Mucosa of stomach (tissue), 1 donor: ENCODE data around the gene PTGFR.

Experiments used
- H3K27me3 ChIP-seq: one replicate; pipeline ENCODE4 v1.7.0; 2013; ENCODE audit warnings: mild to moderate bottlenecking, low read length; ENCODE audit not compliant: control insufficient read depth, insufficient read depth
- H3K36me3 ChIP-seq: one replicate; pipeline ENCODE4 v1.7.0; 2013; ENCODE audit warnings: low read length; ENCODE audit not compliant: control insufficient read depth, insufficient read depth
- H3K4me1 ChIP-seq: one replicate; pipeline ENCODE4 v1.7.0; 2013; ENCODE audit warnings: mild to moderate bottlenecking, low read length; ENCODE audit not compliant: control insufficient read depth, insufficient read depth
- H3K4me3 ChIP-seq: one replicate; pipeline ENCODE4 v1.7.0; 2013; ENCODE audit warnings: low read length
- H3K9ac ChIP-seq: one replicate; pipeline ENCODE4 v1.7.0; 2013; ENCODE audit warnings: mild to moderate bottlenecking, low read length, moderate library complexity
- H3K9me3 ChIP-seq: one replicate; pipeline ENCODE4 v1.7.0; 2013; ENCODE audit warnings: mild to moderate bottlenecking, low read length, moderate library complexity; ENCODE audit not compliant: control insufficient read depth
- donor health status: Pancreatic carcinoma.

PTGFR gene

GRCh38 chr1:78560811-78561210 lies 70.0 kb downstream of the PTGFR start:
- H3K4me1 ChIP-seq = no peaks in the 10 kb centered on the region
- no peak overlapping the region for H3K9ac ChIP-seq
- H3K9me3 ChIP-seq = no peaks in the 10 kb centered on the region
- H3K4me3 ChIP-seq = no peak overlapping the region
- H3K36me3 ChIP-seq = no peaks in the 10 kb centered on the region
- H3K27me3 ChIP-seq = no peaks in the 10 kb centered on the region

DNA sequence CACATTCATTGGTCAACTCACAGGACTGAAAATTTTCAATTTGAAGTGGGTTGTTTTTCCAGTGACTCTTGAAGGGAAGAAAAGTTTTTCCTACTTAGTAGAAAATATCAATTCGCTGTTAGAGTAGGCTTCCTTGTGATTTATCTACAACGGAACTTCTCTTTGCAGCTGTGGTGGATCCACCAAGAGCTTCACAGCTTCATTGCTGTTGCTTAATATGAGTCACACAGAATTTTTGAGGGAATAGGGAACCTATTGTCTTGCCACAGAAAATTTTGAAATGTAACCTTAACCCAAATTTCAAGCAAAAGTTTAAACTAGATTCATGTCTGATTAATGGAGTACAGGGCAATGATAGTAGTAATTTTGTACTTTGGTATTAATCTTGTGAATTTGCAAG lies 71.1 kb downstream of the PTGFR start:
- no peak overlapping the region for H3K9ac ChIP-seq

DNA sequence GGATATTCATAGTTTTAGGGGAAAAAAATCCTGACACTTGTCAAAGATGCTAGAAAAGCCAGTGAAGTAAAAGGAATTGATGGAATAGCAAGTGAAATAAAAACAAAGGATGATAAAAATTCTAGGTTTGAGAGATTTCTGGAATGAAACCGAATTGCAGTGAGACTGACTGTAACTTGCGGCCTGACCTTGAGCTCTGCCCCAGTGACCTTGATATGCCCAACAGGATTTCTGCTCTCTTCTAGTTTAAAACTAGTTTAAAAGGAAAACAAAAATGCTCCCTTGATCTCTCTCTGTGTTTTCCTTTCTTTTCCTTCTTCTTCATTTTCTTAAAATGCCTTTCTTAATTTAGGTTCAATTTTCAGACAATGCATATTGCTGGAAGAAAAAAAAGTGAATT lies 74.6 kb downstream of the PTGFR start:
- H3K9me3 ChIP-seq = no peaks in the 10 kb centered on the region
- no peak overlapping the region for H3K9ac ChIP-seq
- no peaks in the 10 kb centered on the region for H3K27me3 ChIP-seq
- no peaks in the 10 kb centered on the region for H3K4me1 ChIP-seq
- no peaks in the 10 kb centered on the region for H3K36me3 ChIP-seq
- H3K4me3 ChIP-seq = no peak overlapping the region

More for the DNA sequence above, 71.1 kb downstream of the PTGFR start:
- Histone ChIP-seq H3K36me3 (no peaks in the 10 kb centered on the region), H3K4me1 (no peaks in the 10 kb centered on the region), H3K4me3 (no peak overlapping the region), H3K9me3 (no peaks in the 10 kb centered on the region), H3K27me3 (no peaks in the 10 kb centered on the region)

DNA sequence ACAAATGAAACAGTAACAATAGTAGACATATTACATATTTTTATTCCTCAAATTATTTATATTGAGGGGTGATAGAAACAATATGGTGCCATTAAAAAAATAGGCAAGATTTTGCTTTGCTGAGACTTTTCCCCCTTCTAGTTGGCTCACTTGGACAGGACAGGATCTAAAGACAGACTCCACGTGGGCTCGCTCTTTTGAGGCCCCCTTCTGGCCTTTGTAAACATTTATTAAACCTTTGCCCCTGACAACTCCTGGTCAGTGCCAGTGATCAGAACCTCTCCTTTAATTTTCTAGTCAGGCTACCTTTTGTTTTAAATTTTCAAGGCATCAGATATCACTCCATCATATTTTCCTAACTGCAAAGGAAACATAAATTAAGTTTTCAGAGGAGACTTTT lies 79.8 kb downstream of the PTGFR start:
- H3K4me3 ChIP-seq = no peak overlapping the region
- no peaks in the 10 kb centered on the region for H3K9me3 ChIP-seq
- no peaks in the 10 kb centered on the region for H3K27me3 ChIP-seq
- H3K4me1 ChIP-seq = no peaks in the 10 kb centered on the region
- H3K36me3 ChIP-seq = no peaks in the 10 kb centered on the region
- H3K9ac ChIP-seq = no peak overlapping the region

DNA sequence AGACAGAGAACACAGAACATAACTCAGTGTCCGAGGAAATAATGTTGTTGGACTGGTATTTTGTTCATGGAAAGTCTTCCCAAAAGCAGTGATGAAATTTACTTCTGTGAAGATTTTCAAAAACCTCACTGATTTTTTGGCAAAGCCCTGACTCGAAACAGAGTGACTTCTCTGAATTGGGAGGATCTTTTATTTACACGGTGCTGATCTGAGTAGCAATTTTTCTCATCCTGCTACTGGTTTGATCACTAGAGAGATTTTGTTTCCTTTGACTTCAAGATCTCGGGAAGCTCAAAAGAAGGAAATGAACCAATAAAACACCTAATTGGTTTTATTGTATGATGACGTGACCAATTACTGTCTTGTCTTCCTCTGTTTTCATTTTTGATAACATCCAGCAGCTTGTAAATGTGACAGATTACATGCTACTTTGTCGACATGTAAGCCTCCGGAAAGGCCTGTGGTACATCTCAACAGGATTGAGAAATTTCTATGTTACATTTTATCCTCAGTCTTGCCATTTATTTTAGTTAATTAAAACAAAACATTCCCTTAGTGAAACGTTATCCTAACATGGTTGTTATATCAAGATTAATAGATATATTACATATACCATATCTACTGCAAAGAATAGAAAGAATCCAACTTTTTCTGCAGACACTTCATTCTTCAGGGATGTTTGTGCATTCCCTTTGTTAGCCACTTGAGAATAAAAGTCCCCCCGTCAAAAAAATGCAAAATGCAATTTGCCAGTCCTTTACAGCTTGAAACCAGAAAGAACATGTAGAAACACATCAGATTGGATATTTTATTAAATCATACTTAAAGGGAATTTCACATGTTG lies 86.7 kb downstream of the PTGFR start:
- no peaks in the 10 kb centered on the region for H3K27me3 ChIP-seq
- H3K9me3 ChIP-seq = no peaks in the 10 kb centered on the region
- H3K4me1 ChIP-seq = no peaks in the 10 kb centered on the region
- no peaks in the 10 kb centered on the region for H3K36me3 ChIP-seq
- no peak overlapping the region for H3K9ac ChIP-seq
- no peak overlapping the region for H3K4me3 ChIP-seq

GRCh38 chr1:78586572-78586971 lies 95.8 kb downstream of the PTGFR start:
- H3K4me1 ChIP-seq = no peaks in the 10 kb centered on the region
- H3K4me3 ChIP-seq = no peak overlapping the region
- no peak overlapping the region for H3K9ac ChIP-seq
- no peaks in the 10 kb centered on the region for H3K27me3 ChIP-seq
- no peaks in the 10 kb centered on the region for H3K9me3 ChIP-seq
- no peaks in the 10 kb centered on the region for H3K36me3 ChIP-seq

GRCh38 chr1:78587211-78587610 lies 96.4 kb downstream of the PTGFR start:
- Histone ChIP-seq H3K4me3 (no peak overlapping the region), H3K4me1 (no peaks in the 10 kb centered on the region), H3K9me3 (no peaks in the 10 kb centered on the region), H3K27me3 (no peaks in the 10 kb centered on the region), H3K9ac (no peak overlapping the region), H3K36me3 (no peaks in the 10 kb centered on the region)
